HG03097 (cell line): ENCODE data around the gene TPI1.
"Not testable (repeated sequence)": the region's sequence is repeated elsewhere in the genome, so short reads cannot be mapped to it uniquely, and the experiment has no call there.

Source experiments
- ATAC-seq: cut with Tn5 transposase; IDR thresholded peaks from one replicate; pipeline ENCODE4 v1.9.1; 2021; ENCODE audit not compliant: unreplicated experiment, low FRiP score

TPI1 gene

GRCh38 chr12:6888360-6888759 lies 21.0 kb downstream of the TPI1 start:
- ATAC-seq = no peak

GRCh38 chr12:6888794-6889193 lies 21.5 kb downstream of the TPI1 start:
- ATAC-seq = not testable (repeated sequence)

DNA sequence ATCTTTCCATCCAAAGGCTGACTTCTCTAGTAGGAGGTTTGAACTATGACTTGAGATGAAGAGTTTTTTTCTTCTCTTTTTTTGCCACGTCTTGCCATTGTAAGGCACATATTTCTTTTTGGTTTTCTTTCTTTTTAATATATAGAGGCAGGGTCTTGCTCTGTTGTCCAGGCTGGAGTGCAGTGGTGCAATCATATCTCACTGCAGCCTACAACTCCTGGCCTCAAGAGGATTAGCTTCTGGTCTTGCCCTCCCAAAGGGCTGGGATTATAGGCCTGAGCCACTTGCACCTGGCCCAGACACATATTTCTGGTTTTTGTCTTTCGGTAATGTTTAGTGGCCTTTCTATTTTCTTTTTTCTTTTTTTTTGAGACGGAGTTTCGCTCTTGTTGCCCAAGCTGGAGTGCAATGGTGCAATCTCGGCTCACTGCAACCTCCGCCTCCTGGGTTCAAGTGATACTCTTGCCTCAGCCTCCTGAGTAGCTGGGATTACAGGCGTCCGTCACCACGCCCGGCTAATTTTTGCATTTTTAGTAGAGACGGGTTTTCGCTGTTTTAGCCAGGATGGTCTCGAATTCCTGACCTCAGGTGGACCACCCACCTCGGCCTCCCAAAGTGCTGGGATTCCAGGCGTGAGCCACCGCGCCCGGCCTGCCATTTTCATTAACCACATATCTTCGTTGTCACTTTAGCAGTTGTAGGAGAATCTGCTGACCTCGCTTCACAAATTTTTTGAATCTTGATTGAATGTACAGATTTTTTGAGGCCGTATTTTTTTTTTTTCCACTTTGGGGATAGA lies 22.6 kb downstream of the TPI1 start:
- ATAC-seq = not testable (repeated sequence)

DNA sequence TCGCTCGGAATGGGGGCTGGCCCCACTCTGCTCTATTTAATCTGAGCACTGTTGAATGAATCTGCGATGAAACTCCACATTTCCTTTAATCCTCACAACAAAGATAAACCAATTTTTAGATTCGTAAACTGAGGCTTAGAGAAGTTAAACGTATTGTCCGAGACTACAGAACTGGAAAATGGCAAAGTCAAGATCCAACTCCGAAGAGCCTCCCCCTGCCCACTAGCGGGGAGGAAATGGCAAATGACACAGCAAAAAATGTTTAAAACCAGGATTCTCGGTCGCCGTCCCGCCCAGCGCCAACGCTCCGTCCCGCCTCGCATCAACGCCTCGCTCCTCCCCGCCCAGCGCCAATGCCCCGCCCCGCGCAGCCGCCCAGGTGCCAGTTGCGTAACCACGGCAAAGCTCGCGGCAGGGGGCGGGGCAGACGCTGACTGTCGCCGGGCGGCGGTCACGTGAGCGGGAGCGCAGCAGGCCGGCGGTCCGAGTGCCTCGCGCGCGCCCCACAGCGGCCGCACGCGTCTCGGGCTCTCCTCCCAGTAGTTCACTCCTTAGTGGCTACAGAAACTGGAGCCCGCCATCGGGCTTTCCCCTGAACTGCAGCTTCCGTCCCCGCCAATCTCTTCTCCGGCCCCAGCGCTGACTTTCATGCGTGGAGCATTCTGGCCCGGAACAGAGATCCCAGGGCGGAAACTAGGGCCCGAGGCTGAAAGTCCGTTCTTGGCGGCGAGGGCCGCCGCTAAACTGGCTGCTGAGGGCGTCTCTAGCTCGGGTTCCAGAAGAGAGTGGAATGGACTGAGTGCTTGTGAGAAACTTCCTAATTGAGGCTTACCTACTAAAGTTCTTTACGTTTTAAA lies 23.7 kb downstream of the TPI1 start:
- ATAC-seq = peak; percentile 94

- peak; percentile 8 for ATAC-seq
Measured at GRCh38 chr12:6891646-6892001, 24.3 kb downstream of the TPI1 start.

DNA sequence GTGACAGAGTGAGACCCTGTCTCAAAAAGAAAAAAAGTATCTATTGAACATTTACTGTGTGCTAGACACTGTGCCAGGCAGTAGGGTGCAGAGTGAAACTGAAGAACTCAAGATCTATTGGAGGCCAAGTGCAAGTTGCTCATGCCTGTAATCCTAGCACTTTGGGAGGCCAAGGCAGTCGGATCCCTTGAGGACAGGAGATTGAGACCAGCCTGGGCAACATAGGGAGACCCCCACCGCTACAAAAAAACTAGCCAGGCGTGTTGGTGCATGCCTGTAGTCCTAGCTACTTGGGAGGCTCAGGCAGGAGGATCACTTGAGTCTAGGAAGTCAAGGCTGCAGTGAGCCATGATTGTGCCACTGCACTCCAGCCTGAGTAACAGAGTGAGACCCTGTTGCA lies 25.4 kb downstream of the TPI1 start:
- ATAC-seq = not testable (repeated sequence)

GRCh38 chr12:6894321-6894720 lies 27.0 kb downstream of the TPI1 start:
- no peak for ATAC-seq

- ATAC-seq = no peak
Measured at GRCh38 chr12:6896846-6897435, 29.6 kb downstream of the TPI1 start.

DNA sequence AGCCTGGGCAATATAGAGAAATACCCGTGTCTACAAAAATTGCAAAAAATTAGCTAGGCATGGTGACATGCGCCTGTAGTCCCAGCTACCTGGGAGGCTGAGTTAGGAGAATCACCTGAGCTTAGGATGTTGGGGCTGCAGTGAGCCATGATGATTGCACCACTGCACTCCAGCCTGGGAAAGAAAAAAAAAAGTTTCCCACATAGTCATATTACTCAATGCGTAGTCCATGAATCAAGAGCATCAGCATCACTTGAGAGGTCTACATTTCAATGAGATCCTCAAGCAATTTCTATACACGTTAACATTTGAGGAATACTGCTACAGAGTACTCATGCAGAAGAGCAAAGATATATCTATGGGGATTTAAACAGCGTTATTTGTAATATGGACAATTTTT lies 32.1 kb downstream of the TPI1 start:
- ATAC-seq = no peak

- no peak for ATAC-seq
Measured at GRCh38 chr12:6899837-6900519, 32.6 kb downstream of the TPI1 start.

DNA sequence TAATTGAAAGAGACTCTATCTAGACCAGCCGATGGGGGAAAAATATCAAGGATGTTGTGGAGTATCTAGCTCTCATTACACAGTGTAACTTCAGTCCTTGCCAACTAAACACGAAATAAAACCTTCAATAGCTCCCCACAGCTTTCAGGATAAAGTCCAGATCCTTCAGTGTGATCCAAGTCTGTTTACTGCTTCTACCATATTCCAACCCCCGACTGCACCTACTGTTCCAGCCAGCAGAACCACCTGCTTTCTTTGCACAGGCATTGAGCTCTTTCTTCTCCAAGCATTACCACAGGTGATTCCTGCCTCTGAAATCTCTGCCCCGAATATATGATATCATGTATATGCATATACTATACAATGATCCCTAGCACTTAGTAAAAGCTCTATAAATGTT lies 35.1 kb downstream of the TPI1 start:
- no peak for ATAC-seq

GRCh38 chr12:6903722-6904121 lies 36.4 kb downstream of the TPI1 start:
- ATAC-seq = no peak

DNA sequence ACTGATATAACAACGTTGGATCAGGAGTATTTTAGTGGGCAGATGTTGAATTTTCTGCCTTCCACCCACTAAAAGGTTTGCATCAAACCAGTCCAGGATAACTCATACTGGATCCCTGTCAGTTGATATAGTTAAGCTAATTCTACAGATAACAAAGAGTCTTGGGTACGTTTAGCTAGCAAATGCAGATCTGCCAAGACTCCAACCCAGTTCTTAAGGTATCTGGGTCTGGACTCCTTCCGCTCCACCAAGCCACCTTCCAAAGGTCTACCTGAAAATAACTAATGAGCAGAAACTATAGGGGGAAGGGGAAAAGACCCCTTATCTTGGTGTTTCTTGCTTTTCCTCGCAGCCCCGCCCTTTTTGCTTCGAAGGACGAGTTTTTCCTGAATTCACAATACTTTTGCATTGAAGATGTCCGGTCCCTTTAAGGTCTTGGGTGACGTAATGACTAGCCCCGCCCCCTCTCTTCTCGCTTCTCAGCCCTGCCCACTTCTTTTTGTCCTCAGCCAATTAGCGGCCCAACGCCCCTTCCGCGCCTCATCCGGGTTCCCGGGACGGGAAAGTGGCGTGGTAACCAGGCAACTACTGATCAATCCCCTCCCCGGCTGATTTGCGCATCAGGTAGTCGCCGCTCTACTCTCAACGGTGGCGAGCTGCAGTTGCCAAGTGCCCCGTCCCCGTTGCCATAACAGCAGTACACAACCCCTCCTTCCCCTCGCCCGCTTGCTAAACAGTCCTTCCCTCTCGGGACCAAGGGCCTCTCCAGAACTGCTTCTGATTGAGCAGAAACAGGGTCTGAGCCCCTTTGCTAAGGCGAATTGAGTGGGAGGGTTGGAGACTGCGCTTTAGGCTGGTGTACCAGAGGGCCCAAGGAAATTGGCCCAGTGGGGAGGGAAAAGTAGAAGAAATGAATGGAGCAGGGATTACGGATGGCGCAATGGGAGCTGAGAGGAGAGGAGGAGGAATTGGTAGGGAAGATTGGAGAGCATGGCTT lies 37.2 kb downstream of the TPI1 start, which contains the start of gene LRRC23:
LRRC23 (plus strand) TSS at position 543 of the 997 bp plus-strand sequence. CDS start 812 bp downstream, outside the sequence.
- peak; percentile 69 for ATAC-seq

DNA sequence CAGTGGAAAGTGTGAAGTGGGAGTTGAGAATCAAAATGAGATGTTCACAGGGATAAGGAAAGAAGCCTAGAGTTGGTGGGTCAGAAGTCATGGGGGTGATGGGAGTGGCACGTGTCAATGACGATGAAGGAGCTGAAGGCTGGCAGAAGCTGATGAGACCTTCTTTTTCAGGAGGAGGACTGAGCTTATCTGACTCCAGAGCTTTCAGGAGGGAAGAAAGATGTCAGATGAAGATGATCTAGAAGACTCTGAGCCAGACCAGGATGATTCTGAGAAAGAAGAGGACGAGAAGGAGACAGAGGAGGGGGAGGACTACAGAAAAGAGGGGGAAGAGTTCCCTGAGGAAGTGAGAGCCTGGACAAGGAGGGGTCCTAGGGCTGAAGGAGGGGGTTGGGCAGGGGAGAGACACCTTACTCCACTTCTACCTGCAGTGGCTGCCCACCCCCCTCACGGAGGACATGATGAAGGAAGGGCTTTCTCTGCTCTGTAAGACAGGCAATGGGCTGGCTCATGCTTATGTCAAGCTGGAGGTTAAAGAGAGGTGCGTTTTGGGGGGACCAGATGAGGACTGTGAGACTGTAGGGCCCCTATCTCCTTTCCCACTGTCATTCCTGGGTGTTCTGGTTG lies 38.2 kb downstream of the TPI1 start:
- no peak for ATAC-seq

DNA sequence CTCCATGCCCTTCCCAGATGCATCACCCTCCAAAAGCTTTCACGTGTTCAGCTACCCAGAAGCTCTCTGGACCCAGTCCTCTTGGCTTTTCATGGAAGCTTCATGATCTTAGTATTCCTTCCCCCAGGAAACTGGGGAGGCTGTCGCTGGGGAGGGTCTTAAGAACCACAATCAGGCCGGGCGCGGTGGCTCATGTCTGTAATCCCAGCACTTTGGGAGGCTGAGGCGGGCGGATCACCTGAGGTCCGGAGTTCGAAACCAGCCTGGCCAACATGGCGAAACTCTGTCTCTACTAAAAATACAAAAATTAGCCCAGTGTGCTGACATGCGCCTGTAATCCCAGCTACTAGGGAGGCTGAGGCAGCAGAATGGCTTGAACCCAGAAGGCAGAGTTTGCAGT lies 40.8 kb downstream of the TPI1 start:
- ATAC-seq = not testable (repeated sequence)

DNA sequence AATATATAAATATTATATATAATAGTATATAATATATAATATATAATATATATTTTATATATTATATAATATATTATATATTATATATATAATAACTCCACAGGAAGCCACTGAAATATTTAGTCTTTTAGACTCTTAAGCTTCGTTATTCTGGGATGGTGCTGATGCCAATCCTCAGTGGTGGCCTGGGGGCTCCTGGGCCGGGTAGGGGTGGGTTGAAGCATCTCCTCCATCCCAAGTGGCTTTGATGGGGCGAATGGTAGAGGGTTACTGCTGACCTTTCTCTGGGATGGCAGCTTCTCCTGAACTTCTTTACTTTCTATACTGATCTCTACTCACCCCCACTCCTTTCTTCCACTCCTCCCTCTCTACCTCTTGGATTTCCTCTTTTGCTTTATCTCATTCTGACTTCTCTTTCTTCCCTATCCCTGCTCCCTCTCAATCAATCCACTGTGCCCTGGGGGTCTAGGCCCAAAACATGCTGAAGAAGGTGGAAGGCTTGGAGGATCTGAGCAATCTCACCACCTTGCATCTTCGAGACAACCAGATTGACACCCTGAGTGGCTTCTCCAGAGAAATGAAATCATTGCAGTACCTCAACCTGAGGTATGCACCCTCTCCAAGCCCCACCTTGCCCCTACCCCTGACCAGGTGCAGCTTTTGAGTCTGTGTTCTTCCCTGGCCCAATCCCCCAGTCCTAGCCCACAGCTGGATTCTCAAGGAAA lies 42.3 kb downstream of the TPI1 start:
- no peak for ATAC-seq

DNA sequence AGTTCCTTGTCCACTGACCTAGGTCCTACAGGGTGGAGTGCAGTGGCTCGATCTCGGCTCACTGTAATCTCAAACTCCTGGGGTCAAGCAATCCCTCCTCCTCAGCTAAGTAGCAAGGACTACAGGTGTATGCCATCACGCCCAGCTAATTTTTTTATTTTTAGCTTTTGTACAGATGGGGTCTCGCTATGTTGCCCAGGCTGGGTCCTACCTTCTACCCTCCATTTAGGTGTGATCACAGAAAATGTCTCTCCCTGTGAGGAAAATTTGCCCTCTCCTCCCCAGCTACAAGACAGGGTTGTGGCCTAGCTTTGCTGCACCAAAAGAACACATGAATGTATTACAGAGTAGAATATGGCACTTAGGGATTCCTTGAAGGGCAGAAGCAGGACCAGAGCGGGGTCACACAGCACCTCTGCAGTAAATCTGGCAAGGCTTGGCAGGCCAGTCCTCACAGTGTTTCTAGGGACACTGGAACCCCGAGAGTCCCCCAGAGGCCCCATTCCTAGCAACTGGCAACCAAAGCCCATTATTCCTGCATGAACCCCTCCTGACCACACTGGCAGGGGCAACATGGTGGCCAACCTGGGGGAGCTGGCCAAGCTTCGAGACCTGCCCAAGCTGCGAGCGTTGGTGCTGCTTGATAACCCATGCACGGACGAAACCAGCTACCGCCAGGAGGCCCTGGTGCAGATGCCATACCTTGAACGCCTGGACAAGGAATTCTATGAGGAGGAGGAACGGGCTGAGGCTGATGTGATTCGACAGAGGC lies 45.0 kb downstream of the TPI1 start:
- ATAC-seq = no peak
